ENCODE results near the gene CDC42EP4. TPM values are rescaled to one million over a fixed set of nuclear protein-coding genes. Genes with fewer than 3 reads are reported as not detected.

CDC42EP4 gene
- total RNA-seq, 1 donor: 16.3 TPM

DNA sequence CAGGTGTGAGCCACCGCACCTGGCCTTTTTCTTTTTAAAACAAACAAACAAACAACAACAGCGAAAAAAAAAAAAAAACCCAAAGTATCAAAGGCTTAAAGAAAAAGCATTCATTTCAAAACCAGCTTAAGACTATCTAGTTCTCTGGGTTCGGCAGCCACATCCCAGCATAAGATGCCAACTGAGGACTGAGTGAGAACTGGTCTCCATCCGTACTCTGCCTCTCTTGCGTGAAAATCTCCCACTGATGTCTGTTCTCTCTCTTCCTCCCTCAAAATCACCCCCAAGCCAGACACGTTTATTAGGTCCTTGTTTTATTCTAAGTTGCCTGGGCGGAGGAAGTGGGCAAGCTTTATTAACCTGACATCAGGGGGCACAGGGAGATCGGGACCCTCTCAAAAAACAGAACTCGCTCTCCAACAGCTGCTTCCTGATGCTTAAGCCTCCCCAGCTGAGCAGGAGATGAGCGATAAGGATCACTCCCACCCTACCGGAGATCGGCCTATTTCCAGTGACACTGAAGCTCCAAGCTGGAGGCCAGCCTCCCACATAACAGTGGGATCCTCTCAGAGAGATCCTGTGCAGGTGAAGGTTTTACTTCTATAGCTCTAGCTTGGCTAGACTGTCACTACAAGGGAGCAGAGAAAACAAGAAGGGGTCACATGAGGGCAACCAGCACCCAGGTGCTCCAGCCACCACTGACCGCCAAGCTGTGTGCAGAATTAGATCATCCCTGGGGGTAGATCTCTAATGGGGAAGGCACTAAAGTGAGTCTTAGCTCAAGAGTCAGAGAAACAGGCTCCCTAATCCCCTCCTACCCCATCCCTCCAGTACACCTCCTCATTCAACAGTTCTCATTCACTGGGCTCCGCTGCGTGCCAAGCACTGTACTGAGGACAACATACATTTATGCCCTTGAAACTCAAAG, 13.6 kb downstream of the CDC42EP4 start:
- H3K4me1 ChIP-seq (ENCODE audit: insufficient read depth, low read length): peaks cover 26% of the 10 kb centered on the region
- peaks cover 75% of the 10 kb centered on the region for H3K79me2 ChIP-seq (ENCODE audit: insufficient read depth, low read length)
- no peak overlapping the region for H3K27ac ChIP-seq (ENCODE audit: low read depth, low read length)
- H2AFZ ChIP-seq (ENCODE audit: low read length): no peak overlapping the region
- no peaks in the 10 kb centered on the region for H3K36me3 ChIP-seq (ENCODE audit: insufficient read depth, low read length)
- H4K20me1 ChIP-seq (ENCODE audit: insufficient read depth, low read length): peaks cover 38% of the 10 kb centered on the region
- no peak overlapping the region for H3K4me2 ChIP-seq (ENCODE audit: insufficient read depth, low read length)
- no peaks in the 10 kb centered on the region for H3K27me3 ChIP-seq (ENCODE audit: insufficient read depth, low read length)
- TF ChIP-seq, protein P1, sequence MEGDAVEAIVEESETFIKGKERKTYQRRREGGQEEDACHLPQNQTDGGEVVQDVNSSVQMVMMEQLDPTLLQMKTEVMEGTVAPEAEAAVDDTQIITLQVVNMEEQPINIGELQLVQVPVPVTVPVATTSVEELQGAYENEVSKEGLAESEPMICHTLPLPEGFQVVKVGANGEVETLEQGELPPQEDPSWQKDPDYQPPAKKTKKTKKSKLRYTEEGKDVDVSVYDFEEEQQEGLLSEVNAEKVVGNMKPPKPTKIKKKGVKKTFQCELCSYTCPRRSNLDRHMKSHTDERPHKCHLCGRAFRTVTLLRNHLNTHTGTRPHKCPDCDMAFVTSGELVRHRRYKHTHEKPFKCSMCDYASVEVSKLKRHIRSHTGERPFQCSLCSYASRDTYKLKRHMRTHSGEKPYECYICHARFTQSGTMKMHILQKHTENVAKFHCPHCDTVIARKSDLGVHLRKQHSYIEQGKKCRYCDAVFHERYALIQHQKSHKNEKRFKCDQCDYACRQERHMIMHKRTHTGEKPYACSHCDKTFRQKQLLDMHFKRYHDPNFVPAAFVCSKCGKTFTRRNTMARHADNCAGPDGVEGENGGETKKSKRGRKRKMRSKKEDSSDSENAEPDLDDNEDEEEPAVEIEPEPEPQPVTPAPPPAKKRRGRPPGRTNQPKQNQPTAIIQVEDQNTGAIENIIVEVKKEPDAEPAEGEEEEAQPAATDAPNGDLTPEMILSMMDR (IDR thresholded peaks at IDR 0.05; ENCODE audit: extremely low read depth, low read depth, low read length): no peak
- DNase-seq (ENCODE audit: insufficient read length, low spot score, missing footprints): no peak
- H3K9me3 ChIP-seq (ENCODE audit: low read depth, low read length): no peaks in the 10 kb centered on the region
- no peak overlapping the region for H3K4me3 ChIP-seq (ENCODE audit: insufficient read depth, low read length)

DNA sequence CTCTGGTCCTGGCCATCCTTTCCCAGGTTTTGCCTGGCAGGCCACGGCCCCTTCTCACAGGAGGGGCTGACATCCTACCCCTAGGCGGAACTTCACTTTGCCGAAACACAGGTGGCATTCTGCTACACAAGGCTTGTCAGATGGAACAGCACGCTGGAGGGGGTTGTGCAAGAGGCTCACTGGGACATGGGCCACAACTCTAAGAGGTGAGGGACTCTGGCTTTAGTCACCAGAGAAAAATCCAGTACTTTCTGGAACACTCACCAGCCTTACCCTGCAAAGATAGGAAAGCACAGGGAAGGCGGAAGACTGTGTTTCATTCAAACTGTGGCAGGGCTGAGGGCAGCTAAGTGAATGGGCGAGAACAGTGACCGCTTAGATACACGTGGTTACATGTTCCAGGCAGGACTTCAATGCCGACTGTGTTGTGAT, 18.3 kb downstream of the CDC42EP4 start:
- H2AFZ ChIP-seq (ENCODE audit: low read length): no peak overlapping the region
- no peaks in the 10 kb centered on the region for H3K36me3 ChIP-seq (ENCODE audit: insufficient read depth, low read length)
- TF ChIP-seq, protein P1 (IDR thresholded peaks at IDR 0.05; ENCODE audit: extremely low read depth, low read depth, low read length): no peak
- DNase-seq (ENCODE audit: insufficient read length, low spot score, missing footprints): peak; percentile 88
- peaks cover 34% of the 10 kb centered on the region for H4K20me1 ChIP-seq (ENCODE audit: insufficient read depth, low read length)
- peaks cover 61% of the 10 kb centered on the region for H3K4me1 ChIP-seq (ENCODE audit: insufficient read depth, low read length)
- peak overlapping the region; percentile 52 for H3K27ac ChIP-seq (ENCODE audit: low read depth, low read length)
- H3K79me2 ChIP-seq (ENCODE audit: insufficient read depth, low read length): peaks cover 65% of the 10 kb centered on the region
- H3K9me3 ChIP-seq (ENCODE audit: low read depth, low read length): no peaks in the 10 kb centered on the region
- H3K4me2 ChIP-seq (ENCODE audit: insufficient read depth, low read length): peak overlapping the region; percentile 64
- H3K27me3 ChIP-seq (ENCODE audit: insufficient read depth, low read length): no peaks in the 10 kb centered on the region
- peak overlapping the region; percentile 10 for H3K4me3 ChIP-seq (ENCODE audit: insufficient read depth, low read length)

DNA sequence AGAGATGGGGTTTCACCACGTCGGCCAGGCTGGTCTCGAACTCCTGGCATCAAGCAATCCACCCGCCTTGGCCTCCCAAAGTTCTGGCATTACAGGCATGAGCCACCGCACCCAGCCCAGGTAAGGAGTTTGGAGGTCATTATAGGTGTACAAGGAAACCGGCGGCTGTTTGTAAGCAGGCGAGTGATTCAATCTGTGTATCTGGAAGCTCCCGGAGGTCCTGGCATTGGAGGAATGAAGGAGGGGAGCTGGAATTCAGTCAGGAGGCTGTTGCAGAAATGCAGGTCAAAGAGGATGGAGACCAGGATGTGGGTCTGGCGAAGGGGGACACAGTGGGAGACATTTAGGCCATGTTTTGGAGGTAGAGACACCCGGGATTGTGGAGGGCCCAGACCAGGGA, 18.8 kb downstream of the CDC42EP4 start:
- H4K20me1 ChIP-seq (ENCODE audit: insufficient read depth, low read length): peaks cover 31% of the 10 kb centered on the region

More for the DNA sequence above, 18.8 kb downstream of the CDC42EP4 start:
- H3K4me1 ChIP-seq (ENCODE audit: insufficient read depth, low read length): peaks cover 59% of the 10 kb centered on the region
- H3K9me3 ChIP-seq (ENCODE audit: low read depth, low read length): no peaks in the 10 kb centered on the region
- peak overlapping the region; percentile 64 for H3K4me2 ChIP-seq (ENCODE audit: insufficient read depth, low read length)
- no peaks in the 10 kb centered on the region for H3K27me3 ChIP-seq (ENCODE audit: insufficient read depth, low read length)
- H2AFZ ChIP-seq (ENCODE audit: low read length): no peak overlapping the region
- H3K4me3 ChIP-seq (ENCODE audit: insufficient read depth, low read length): no peak overlapping the region
- peak; percentile 77 for DNase-seq (ENCODE audit: insufficient read length, low spot score, missing footprints)
- peaks cover 63% of the 10 kb centered on the region for H3K79me2 ChIP-seq (ENCODE audit: insufficient read depth, low read length)
- H3K27ac ChIP-seq (ENCODE audit: low read depth, low read length): peak overlapping the region; percentile 52
- TF ChIP-seq, protein P1 (IDR thresholded peaks at IDR 0.05; ENCODE audit: extremely low read depth, low read depth, low read length): no peak
- H3K36me3 ChIP-seq (ENCODE audit: insufficient read depth, low read length): no peaks in the 10 kb centered on the region
